ENCODE results near the gene PLSCR1. TPM values are rescaled to one million over a fixed set of nuclear protein-coding genes. Genes with fewer than 3 reads are reported as not detected.
"Not testable (repeated sequence)": the region's sequence is repeated elsewhere in the genome, so short reads cannot be mapped to it uniquely, and the experiment has no call there.

Gene PLSCR1
- total and polyA plus RNA-seq, 4 donors, result 52.3 to 193 (median 109) TPM

DNA sequence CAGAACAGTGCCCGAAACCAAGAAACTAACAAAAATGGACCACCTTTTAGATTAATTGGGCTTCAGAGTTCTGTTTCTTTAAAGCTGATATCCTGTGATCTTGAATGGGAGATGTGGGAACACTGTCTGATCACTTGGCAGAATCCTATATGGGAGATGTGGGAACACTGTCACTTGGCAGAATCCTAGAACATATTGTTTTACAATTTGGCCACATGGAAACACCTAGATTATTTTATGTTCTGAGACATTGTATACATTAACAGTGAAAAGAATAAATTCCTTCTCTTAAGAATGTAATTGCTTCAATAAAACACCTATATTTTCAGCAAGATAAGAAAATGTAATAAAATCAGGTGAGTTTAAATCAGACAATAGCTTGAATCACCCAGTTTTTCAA lies 44.7 kb downstream of the PLSCR1 start:
- intact Hi-C loops (cut with DNase I), result no loop called here
- Histone ChIP-seq H3K36me3 (ENCODE audit: control insufficient read depth in 1 of 2, insufficient read depth in 2 of 2, low read length in 1 of 2) (no peaks in the 10 kb centered on the region), H3K27me3 (ENCODE audit: control insufficient read depth in 1 of 2, insufficient read depth in 2 of 2, low read length in 1 of 2) (no peaks in the 10 kb centered on the region), H3K9me3 (ENCODE audit: control insufficient read depth, low read length) (no peaks in the 10 kb centered on the region), H3K4me1 (ENCODE audit: control insufficient read depth in 1 of 2, insufficient read depth in 2 of 2, low read length in 2 of 2) (no peaks in the 10 kb centered on the region), H3K27ac (ENCODE audit: low read depth in 1 of 2, low read length in 2 of 2) (no peak overlapping the region), H3K4me3 (ENCODE audit: low read length in 2 of 2) (no peak overlapping the region)
- 56 to 69% methylated on average over 1 of the region's 1 CpG for WGBS, 2 donors
- no peak for ATAC-seq (ENCODE audit: low FRiP score)
- DNase-seq, result no peak

GRCh38 chr3:146498002-146498736 lies 46.2 kb downstream of the PLSCR1 start:
- no peak for DNase-seq
- Histone ChIP-seq H3K9me3 (ENCODE audit: control insufficient read depth, low read length) (no peaks in the 10 kb centered on the region), H3K4me3 (ENCODE audit: low read length in 2 of 2) (no peak overlapping the region), H3K27ac (ENCODE audit: low read depth in 1 of 2, low read length in 2 of 2) (no peak overlapping the region), H3K27me3 (ENCODE audit: control insufficient read depth in 1 of 2, insufficient read depth in 2 of 2, low read length in 1 of 2) (no peaks in the 10 kb centered on the region), H3K36me3 (ENCODE audit: control insufficient read depth in 1 of 2, insufficient read depth in 2 of 2, low read length in 1 of 2) (no peaks in the 10 kb centered on the region), H3K4me1 (ENCODE audit: control insufficient read depth in 1 of 2, insufficient read depth in 2 of 2, low read length in 2 of 2) (no peaks in the 10 kb centered on the region)
- no peak for ATAC-seq (ENCODE audit: low FRiP score)
- intact Hi-C loops (cut with DNase I), result no loop called here
- WGBS, 2 donors, result 92 to 93% methylated on average over 13 of the region's 13 CpGs

DNA sequence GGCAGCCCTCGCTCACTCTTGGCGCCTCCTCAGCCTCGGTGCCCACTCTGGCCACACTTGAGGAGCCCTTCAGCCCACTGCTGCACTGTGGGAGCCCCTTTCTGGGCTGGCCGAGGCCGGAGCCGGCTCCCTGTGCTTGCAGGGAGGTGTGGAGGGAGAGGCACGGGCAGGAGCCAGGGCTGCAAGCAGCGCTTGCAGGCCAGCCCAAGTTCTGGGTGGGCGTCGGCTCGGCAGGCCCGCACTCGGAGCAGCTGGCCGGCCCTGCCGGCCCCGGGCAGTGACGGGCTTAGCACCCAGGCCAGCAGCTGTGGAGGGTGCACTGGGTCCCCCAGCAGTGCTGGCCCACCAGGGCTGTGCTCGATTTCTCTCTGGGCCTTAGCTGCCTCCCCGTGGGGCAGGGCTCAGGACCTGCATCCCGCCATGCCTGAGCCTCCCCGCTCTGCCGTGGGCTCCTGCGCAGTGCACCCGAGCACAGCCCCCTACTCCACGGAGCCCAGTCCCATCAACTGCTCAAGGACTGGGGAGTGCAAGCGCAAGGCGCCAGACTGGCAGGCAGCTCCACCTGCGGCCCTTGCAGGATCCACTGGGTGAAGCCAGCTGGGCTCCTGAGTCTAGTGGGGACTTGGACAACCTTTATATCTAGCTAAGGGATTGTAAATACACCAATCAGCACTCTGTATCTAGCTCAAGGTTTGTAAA lies 47.1 kb downstream of the PLSCR1 start:
- 95 to 96% methylated on average over 25 to 28 of the region's 28 CpGs for WGBS, 2 donors
- H3K27me3 ChIP-seq (ENCODE audit: control insufficient read depth in 1 of 2, insufficient read depth in 2 of 2, low read length in 1 of 2); H3K4me3 ChIP-seq (ENCODE audit: low read length in 2 of 2); H3K27ac ChIP-seq (ENCODE audit: low read depth in 1 of 2, low read length in 2 of 2); H3K4me1 ChIP-seq (ENCODE audit: control insufficient read depth in 1 of 2, insufficient read depth in 2 of 2, low read length in 2 of 2); ATAC-seq (ENCODE audit: low FRiP score); intact Hi-C loops (cut with DNase I); H3K9me3 ChIP-seq (ENCODE audit: control insufficient read depth, low read length); H3K36me3 ChIP-seq (ENCODE audit: control insufficient read depth in 1 of 2, insufficient read depth in 2 of 2, low read length in 1 of 2): not testable (repeated sequence)
- peak in 1 of 2 donors; percentile 55 for DNase-seq

GRCh38 chr3:146496726-146497125 lies 47.7 kb downstream of the PLSCR1 start:
- no peak overlapping the region for H3K4me3 ChIP-seq (ENCODE audit: low read length in 2 of 2)
- no peaks in the 10 kb centered on the region for H3K36me3 ChIP-seq (ENCODE audit: control insufficient read depth in 1 of 2, insufficient read depth in 2 of 2, low read length in 1 of 2)
- no peak overlapping the region for H3K27ac ChIP-seq (ENCODE audit: low read depth in 1 of 2, low read length in 2 of 2)
- no peaks in the 10 kb centered on the region for H3K27me3 ChIP-seq (ENCODE audit: control insufficient read depth in 1 of 2, insufficient read depth in 2 of 2, low read length in 1 of 2)
- ATAC-seq (ENCODE audit: low FRiP score) (no peak), DNase-seq (no peak)
- no peaks in the 10 kb centered on the region for H3K4me1 ChIP-seq (ENCODE audit: control insufficient read depth in 1 of 2, insufficient read depth in 2 of 2, low read length in 2 of 2)
- 47 to 91% methylated on average over 1 of the region's 1 CpG for WGBS, 2 donors
- intact Hi-C loops (cut with DNase I), result no loop called here
- peaks cover 1% of the 10 kb centered on the region for H3K9me3 ChIP-seq (ENCODE audit: control insufficient read depth, low read length)

DNA sequence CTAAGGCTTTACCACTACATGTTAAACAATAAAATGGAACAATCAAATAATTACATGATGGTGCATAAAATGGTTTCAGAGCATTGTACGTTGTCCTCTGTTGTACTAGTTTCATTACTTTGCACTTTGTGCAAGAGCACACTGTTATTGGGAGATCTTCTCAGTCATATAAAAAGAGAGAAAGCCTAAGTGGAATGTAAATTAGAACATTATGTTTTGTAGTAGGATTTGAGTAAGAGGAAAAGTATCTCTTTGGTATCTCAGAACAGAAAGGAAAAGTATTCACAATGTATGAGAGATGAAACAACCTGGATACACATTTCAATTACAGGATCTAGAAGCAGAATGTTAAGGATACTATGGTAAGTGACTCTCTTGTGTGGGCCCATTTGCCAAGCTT lies 48.2 kb downstream of the PLSCR1 start:
- no peak for DNase-seq
- H3K27ac ChIP-seq (ENCODE audit: low read depth in 1 of 2, low read length in 2 of 2), result no peak overlapping the region
- H3K9me3 ChIP-seq (ENCODE audit: control insufficient read depth, low read length), result peaks cover 1% of the 10 kb centered on the region
- no peak for ATAC-seq (ENCODE audit: low FRiP score)
- H3K36me3 ChIP-seq (ENCODE audit: control insufficient read depth in 1 of 2, insufficient read depth in 2 of 2, low read length in 1 of 2), result no peaks in the 10 kb centered on the region
- intact Hi-C loops (cut with DNase I), result no loop called here
- WGBS, 2 donors, result 51 to 96% methylated on average over 1 of the region's 1 CpG
- no peaks in the 10 kb centered on the region for H3K4me1 ChIP-seq (ENCODE audit: control insufficient read depth in 1 of 2, insufficient read depth in 2 of 2, low read length in 2 of 2)
- H3K27me3 ChIP-seq (ENCODE audit: control insufficient read depth in 1 of 2, insufficient read depth in 2 of 2, low read length in 1 of 2), result no peaks in the 10 kb centered on the region
- no peak overlapping the region for H3K4me3 ChIP-seq (ENCODE audit: low read length in 2 of 2)

DNA sequence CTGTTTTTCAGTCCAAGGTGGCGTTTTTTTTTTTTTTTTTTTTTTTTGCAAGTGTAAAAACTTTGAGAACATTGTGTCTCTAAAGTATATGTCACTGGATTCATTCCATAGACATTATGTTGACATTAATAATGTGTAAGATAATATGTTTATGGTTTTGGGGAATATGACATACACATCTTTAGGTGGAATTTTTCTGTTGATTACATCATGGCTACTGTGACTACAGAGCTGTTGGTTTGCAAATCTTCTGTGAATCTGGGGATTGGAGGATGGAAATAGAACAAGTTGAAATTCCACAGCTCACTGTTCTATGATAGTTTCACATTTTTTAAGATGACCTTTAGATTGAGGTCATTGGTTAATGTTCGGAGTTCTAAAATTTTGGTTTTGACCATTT lies 50.6 kb downstream of the PLSCR1 start:
- DNase-seq (no peak), ATAC-seq (ENCODE audit: low FRiP score) (no peak)
- no peaks in the 10 kb centered on the region for H3K4me1 ChIP-seq (ENCODE audit: control insufficient read depth in 1 of 2, insufficient read depth in 2 of 2, low read length in 2 of 2)
- no peak overlapping the region for H3K4me3 ChIP-seq (ENCODE audit: low read length in 2 of 2)
- intact Hi-C loops (cut with DNase I), result no loop called here
- no peak overlapping the region for H3K27ac ChIP-seq (ENCODE audit: low read depth in 1 of 2, low read length in 2 of 2)
- no peaks in the 10 kb centered on the region for H3K36me3 ChIP-seq (ENCODE audit: control insufficient read depth in 1 of 2, insufficient read depth in 2 of 2, low read length in 1 of 2)
- H3K9me3 ChIP-seq (ENCODE audit: control insufficient read depth, low read length), result peaks cover 3% of the 10 kb centered on the region
- no peaks in the 10 kb centered on the region for H3K27me3 ChIP-seq (ENCODE audit: control insufficient read depth in 1 of 2, insufficient read depth in 2 of 2, low read length in 1 of 2)
- 79 to 82% methylated on average over 2 of the region's 2 CpGs for WGBS, 2 donors

GRCh38 chr3:146493221-146493620 lies 51.2 kb downstream of the PLSCR1 start:
- WGBS, 2 donors, result 85 to 89% methylated on average over 2 of the region's 2 CpGs
- H3K4me1 ChIP-seq (ENCODE audit: control insufficient read depth in 1 of 2, insufficient read depth in 2 of 2, low read length in 2 of 2), result no peaks in the 10 kb centered on the region
- ATAC-seq (ENCODE audit: low FRiP score), result no peak
- intact Hi-C loops (cut with DNase I), result no loop called here
- no peaks in the 10 kb centered on the region for H3K27me3 ChIP-seq (ENCODE audit: control insufficient read depth in 1 of 2, insufficient read depth in 2 of 2, low read length in 1 of 2)
- no peaks in the 10 kb centered on the region for H3K36me3 ChIP-seq (ENCODE audit: control insufficient read depth in 1 of 2, insufficient read depth in 2 of 2, low read length in 1 of 2)
- H3K9me3 ChIP-seq (ENCODE audit: control insufficient read depth, low read length), result peaks cover 3% of the 10 kb centered on the region
- H3K4me3 ChIP-seq (ENCODE audit: low read length in 2 of 2), result no peak overlapping the region
- no peak overlapping the region for H3K27ac ChIP-seq (ENCODE audit: low read depth in 1 of 2, low read length in 2 of 2)
- no peak for DNase-seq

- DNase-seq, result no peak
- intact Hi-C loops (cut with DNase I), result no loop called here
- WGBS, 2 donors, result 62 to 83% methylated on average over 2 of the region's 2 CpGs
Observed at GRCh38 chr3:146491303-146491702, 53.1 kb downstream of the PLSCR1 start.

GRCh38 chr3:146485297-146485696 lies 59.1 kb downstream of the PLSCR1 start:
- H3K4me3 ChIP-seq (ENCODE audit: low read length in 2 of 2), result no peak overlapping the region
- no peaks in the 10 kb centered on the region for H3K36me3 ChIP-seq (ENCODE audit: control insufficient read depth in 1 of 2, insufficient read depth in 2 of 2, low read length in 1 of 2)
- H3K27me3 ChIP-seq (ENCODE audit: control insufficient read depth in 1 of 2, insufficient read depth in 2 of 2, low read length in 1 of 2), result no peaks in the 10 kb centered on the region
- no peak for DNase-seq
- H3K9me3 ChIP-seq (ENCODE audit: control insufficient read depth, low read length), result peaks cover 2% of the 10 kb centered on the region
- H3K27ac ChIP-seq (ENCODE audit: low read depth in 1 of 2, low read length in 2 of 2), result no peak overlapping the region
- no peaks in the 10 kb centered on the region for H3K4me1 ChIP-seq (ENCODE audit: control insufficient read depth in 1 of 2, insufficient read depth in 2 of 2, low read length in 2 of 2)
- no peak for ATAC-seq (ENCODE audit: low FRiP score)
- intact Hi-C loops (cut with DNase I), result no loop called here

More at GRCh38 chr3:146491303-146491702, 53.1 kb downstream of the PLSCR1 start:
- Histone ChIP-seq H3K27ac (ENCODE audit: low read depth in 1 of 2, low read length in 2 of 2) (no peak overlapping the region), H3K27me3 (ENCODE audit: control insufficient read depth in 1 of 2, insufficient read depth in 2 of 2, low read length in 1 of 2) (no peaks in the 10 kb centered on the region), H3K36me3 (ENCODE audit: control insufficient read depth in 1 of 2, insufficient read depth in 2 of 2, low read length in 1 of 2) (no peaks in the 10 kb centered on the region), H3K9me3 (ENCODE audit: control insufficient read depth, low read length) (peaks cover 3% of the 10 kb centered on the region), H3K4me1 (ENCODE audit: control insufficient read depth in 1 of 2, insufficient read depth in 2 of 2, low read length in 2 of 2) (no peaks in the 10 kb centered on the region), H3K4me3 (ENCODE audit: low read length in 2 of 2) (no peak overlapping the region)
- ATAC-seq (ENCODE audit: low FRiP score), result no peak
